Right lobe of liver (tissue), 4 donors: ENCODE results near the gene ELN.

Source experiments
- CTCF ChIP-seq, 4 donors: fragments of 200-600 bp in 3 of 4; fragments of 450-650 bp in 1 of 4; IDR thresholded peaks; one replicate each; pipeline versions ENCODE4 v1.5.1 to v1.8.0; 2016 to 2022; ENCODE audit warnings: antibody characterized with exemption in 4 of 4, mild to moderate bottlenecking in 2 of 4
- POLR2A ChIP-seq: fragments of 450-650 bp; IDR thresholded peaks from one replicate; pipeline ENCODE4 v1.6.1; 2017; ENCODE audit warnings: antibody characterized with exemption, mild to moderate bottlenecking
- donor health status: DM: no; HTN: no; CAD: no.
- donor health status: DM: no; HTN: no; CAD: no.
- donor health status: DM: no; HTN: yes; CAD: no.

- no peak for TF ChIP-seq CTCF (IDR thresholded peaks at IDR 0.05)
- no peak for TF ChIP-seq POLR2A
These were observed 54.8 kb downstream of the ELN start for GRCh38 chr7:74082770-74083116.
